Measurements from ENCODE around the gene SLC38A1.

Gene SLC38A1

DNA sequence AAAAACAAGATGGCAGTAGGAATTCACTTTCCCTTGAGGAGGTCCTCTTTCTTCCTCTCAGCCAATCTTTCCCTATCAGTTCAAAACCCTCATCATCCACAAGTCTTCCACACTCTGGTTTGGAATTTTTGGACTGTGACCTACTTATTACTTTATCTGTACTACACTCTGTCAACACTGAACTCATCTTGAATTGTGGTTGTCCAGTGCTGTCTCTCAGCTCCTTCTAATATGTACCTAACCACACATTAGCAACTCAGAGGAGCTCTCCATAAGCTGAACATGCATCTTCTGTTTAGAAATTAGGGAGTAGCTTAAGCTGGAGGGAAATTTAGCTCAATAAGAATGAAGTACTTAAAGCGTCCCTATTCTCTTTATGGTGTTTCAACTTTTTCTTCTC lies 34.8 kb downstream of the SLC38A1 start:
- TF ChIP-seq RAD21 (IDR thresholded peaks at IDR 0.05; ENCODE audit: low read depth) (no peak), FOXM1 (IDR thresholded peaks at IDR 0.05; ENCODE audit: borderline replicate concordance, low read depth) (no peak), TCF12 (IDR thresholded peaks at IDR 0.05; ENCODE audit: low read depth) (no peak), CEBPB (IDR thresholded peaks at IDR 0.05) (no peak), NFIC (IDR thresholded peaks at IDR 0.05) (no peak), CREB1 (IDR thresholded peaks at IDR 0.05; ENCODE audit: low read depth) (no peak), ZBTB7A (IDR thresholded peaks at IDR 0.05; ENCODE audit: low read depth) (no peak), EP300 (IDR thresholded peaks at IDR 0.05; ENCODE audit: borderline replicate concordance) (no peak)
- TF ChIP-seq, protein P1, sequence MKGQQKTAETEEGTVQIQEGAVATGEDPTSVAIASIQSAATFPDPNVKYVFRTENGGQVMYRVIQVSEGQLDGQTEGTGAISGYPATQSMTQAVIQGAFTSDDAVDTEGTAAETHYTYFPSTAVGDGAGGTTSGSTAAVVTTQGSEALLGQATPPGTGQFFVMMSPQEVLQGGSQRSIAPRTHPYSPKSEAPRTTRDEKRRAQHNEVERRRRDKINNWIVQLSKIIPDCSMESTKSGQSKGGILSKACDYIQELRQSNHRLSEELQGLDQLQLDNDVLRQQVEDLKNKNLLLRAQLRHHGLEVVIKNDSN (IDR thresholded peaks at IDR 0.05): no peak
- TF ChIP-seq, protein P2, sequence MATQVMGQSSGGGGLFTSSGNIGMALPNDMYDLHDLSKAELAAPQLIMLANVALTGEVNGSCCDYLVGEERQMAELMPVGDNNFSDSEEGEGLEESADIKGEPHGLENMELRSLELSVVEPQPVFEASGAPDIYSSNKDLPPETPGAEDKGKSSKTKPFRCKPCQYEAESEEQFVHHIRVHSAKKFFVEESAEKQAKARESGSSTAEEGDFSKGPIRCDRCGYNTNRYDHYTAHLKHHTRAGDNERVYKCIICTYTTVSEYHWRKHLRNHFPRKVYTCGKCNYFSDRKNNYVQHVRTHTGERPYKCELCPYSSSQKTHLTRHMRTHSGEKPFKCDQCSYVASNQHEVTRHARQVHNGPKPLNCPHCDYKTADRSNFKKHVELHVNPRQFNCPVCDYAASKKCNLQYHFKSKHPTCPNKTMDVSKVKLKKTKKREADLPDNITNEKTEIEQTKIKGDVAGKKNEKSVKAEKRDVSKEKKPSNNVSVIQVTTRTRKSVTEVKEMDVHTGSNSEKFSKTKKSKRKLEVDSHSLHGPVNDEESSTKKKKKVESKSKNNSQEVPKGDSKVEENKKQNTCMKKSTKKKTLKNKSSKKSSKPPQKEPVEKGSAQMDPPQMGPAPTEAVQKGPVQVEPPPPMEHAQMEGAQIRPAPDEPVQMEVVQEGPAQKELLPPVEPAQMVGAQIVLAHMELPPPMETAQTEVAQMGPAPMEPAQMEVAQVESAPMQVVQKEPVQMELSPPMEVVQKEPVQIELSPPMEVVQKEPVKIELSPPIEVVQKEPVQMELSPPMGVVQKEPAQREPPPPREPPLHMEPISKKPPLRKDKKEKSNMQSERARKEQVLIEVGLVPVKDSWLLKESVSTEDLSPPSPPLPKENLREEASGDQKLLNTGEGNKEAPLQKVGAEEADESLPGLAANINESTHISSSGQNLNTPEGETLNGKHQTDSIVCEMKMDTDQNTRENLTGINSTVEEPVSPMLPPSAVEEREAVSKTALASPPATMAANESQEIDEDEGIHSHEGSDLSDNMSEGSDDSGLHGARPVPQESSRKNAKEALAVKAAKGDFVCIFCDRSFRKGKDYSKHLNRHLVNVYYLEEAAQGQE (IDR thresholded peaks at IDR 0.05; ENCODE audit: low read depth): no peak

DNA sequence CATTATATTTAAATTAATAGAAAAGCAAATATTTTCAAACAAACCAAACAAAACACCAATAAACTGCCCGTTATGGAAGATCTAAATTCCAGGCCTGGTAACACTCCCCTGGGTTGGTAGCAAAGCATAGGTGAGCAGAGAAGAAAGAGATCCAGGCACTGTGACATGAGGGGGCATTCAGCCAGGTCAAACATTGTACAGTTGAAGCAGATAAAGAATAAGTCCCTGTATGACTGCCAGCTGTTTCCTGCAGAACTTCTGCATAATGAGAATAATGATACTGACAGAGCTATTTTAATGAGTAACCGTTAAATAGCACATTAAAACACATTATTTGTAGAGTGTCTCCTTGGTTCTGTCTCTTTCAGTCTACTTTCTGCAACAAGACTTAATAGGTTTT lies 35.4 kb downstream of the SLC38A1 start:
- TF ChIP-seq NFIC (IDR thresholded peaks at IDR 0.05) (no peak), CREB1 (IDR thresholded peaks at IDR 0.05; ENCODE audit: low read depth) (no peak), CEBPB (IDR thresholded peaks at IDR 0.05) (no peak), EP300 (IDR thresholded peaks at IDR 0.05; ENCODE audit: borderline replicate concordance) (no peak), TCF12 (IDR thresholded peaks at IDR 0.05; ENCODE audit: low read depth) (no peak)

DNA sequence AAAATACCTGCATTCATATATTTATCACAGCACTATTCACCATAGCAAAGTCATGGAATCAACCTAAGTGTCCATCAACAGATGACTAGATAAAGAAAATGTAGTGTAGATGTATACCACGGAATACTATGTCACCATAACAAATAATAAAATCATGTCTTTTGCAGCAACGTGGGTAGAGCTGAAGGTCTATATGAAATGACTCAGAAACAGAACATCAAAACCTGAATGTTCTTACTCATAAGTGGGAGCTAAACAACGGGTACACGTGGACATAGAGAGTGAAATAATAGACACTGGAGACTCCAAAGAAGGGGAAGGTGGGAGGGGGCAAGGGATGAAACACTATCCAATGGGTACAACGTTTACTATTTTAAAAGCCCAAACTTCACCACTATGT lies 37.9 kb downstream of the SLC38A1 start:
- no peak for TF ChIP-seq CREB1 (IDR thresholded peaks at IDR 0.05; ENCODE audit: low read depth)
- no peak for TF ChIP-seq ZBTB7A (IDR thresholded peaks at IDR 0.05; ENCODE audit: low read depth)
- TF ChIP-seq NFIC (IDR thresholded peaks at IDR 0.05): no peak
- TF ChIP-seq, protein P3, sequence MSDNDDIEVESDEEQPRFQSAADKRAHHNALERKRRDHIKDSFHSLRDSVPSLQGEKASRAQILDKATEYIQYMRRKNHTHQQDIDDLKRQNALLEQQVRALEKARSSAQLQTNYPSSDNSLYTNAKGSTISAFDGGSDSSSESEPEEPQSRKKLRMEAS (IDR thresholded peaks at IDR 0.05): no peak
- TF ChIP-seq TEAD4 (IDR thresholded peaks at IDR 0.05): no peak
- TF ChIP-seq, protein P2 (IDR thresholded peaks at IDR 0.05; ENCODE audit: low read depth): no peak
- TF ChIP-seq TCF12 (IDR thresholded peaks at IDR 0.05; ENCODE audit: low read depth): no peak
- no peak for TF ChIP-seq TAF1 (IDR thresholded peaks at IDR 0.05; ENCODE audit: low read depth)
- no peak for TF ChIP-seq YY1 (IDR thresholded peaks at IDR 0.05; ENCODE audit: low read depth)
- no peak for TF ChIP-seq FOXM1 (IDR thresholded peaks at IDR 0.05; ENCODE audit: borderline replicate concordance, low read depth)

DNA sequence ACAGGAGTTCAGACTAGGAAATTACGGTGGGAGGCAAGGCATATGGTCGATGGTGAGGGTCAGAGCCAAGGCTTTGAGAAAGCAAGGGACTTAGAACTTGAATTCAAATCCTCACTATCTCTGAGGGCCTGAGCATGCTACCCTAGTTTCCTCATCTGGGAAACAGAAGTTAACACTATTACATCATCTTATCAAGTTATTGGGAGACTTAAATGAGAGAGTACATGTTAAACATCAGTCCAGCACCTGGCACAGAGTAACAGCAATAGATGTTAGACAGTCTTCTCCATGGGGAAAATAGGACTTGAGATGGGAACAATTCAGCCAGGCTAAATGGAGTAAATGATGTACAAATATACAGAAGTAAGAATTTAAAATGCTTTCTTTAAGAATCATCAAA lies 38.5 kb downstream of the SLC38A1 start:
- TF ChIP-seq, protein P1 (IDR thresholded peaks at IDR 0.05): no peak
- TF ChIP-seq TCF12 (IDR thresholded peaks at IDR 0.05; ENCODE audit: low read depth) (no peak), FOXM1 (IDR thresholded peaks at IDR 0.05; ENCODE audit: borderline replicate concordance, low read depth) (no peak), EP300 (IDR thresholded peaks at IDR 0.05; ENCODE audit: borderline replicate concordance) (no peak), TEAD4 (IDR thresholded peaks at IDR 0.05) (no peak), ZBTB7A (IDR thresholded peaks at IDR 0.05; ENCODE audit: low read depth) (no peak), TAF1 (IDR thresholded peaks at IDR 0.05; ENCODE audit: low read depth) (no peak), YY1 (IDR thresholded peaks at IDR 0.05; ENCODE audit: low read depth) (no peak), CREB1 (IDR thresholded peaks at IDR 0.05; ENCODE audit: low read depth) (no peak), EGR1 (IDR thresholded peaks at IDR 0.05) (no peak), NFIC (IDR thresholded peaks at IDR 0.05) (no peak), RAD21 (IDR thresholded peaks at IDR 0.05; ENCODE audit: low read depth) (no peak)
- TF ChIP-seq, protein P3 (IDR thresholded peaks at IDR 0.05): no peak
- TF ChIP-seq, protein P2 (IDR thresholded peaks at IDR 0.05; ENCODE audit: low read depth): no peak

DNA sequence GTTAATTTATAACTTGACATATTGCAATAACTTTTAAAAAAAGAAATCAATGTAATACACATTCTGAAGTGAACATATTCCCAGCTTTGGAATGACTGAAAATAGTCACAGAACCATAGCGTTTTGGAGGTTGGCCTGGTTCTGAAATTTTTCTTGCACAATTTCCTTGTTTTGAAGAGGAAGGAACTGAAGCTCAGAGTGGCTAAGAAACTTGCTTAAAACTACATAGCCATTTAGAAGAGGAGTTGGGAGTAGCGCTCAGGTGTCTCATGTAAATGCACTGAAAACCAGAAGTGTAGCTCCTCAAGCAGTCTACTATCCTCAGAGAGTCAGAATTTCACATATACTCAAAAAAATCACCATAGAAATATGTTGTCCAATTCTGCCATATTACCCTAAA lies 41.2 kb downstream of the SLC38A1 start:
- TF ChIP-seq NFIC (IDR thresholded peaks at IDR 0.05): no peak
- TF ChIP-seq FOXM1 (IDR thresholded peaks at IDR 0.05; ENCODE audit: borderline replicate concordance, low read depth): no peak
- TF ChIP-seq, protein P2 (IDR thresholded peaks at IDR 0.05; ENCODE audit: low read depth): no peak

All from Ishikawa (cell line).